Keratinocyte (primary cell): ENCODE data around the gene NCS1. TPM values are rescaled to one million over a fixed set of nuclear protein-coding genes. Genes with fewer than 3 reads are reported as not detected.

Source experiments
- DNase-seq: peaks from one replicate; pipeline ENCODE4 v3.0.0-alpha.2; 2011; ENCODE audit warnings: low read depth, missing footprints, low spot score
- FAIRE-seq: peaks from 2 replicates; lab custom pipeline; 2011; peaks lifted over from hg19 to GRCh38; lab: Jason Lieb, UNC
- H2AFZ ChIP-seq: 2 replicates; pipeline ENCODE4 v1.6.0; 2012; ENCODE audit warnings: low read length, control low read depth, inconsistent platforms; ENCODE audit not compliant: control insufficient read depth
- H3K27ac ChIP-seq: 2 replicates; pipeline ENCODE4 v1.5.1; 2011; ENCODE audit warnings: low read length; ENCODE audit not compliant: control insufficient read depth, insufficient read depth
- H3K27me3 ChIP-seq: 3 replicates; pipeline ENCODE4 v1.6.0; 2011; ENCODE audit warnings: low read length; ENCODE audit not compliant: control insufficient read depth, insufficient read depth; ENCODE audit errors: extremely low read depth
- H3K36me3 ChIP-seq, 2 experiments: 2 replicates in 1 of 2; 3 replicates in 1 of 2; pipeline ENCODE4 v1.5.1; 2011; ENCODE audit warnings: low read length in 2 of 2, mild to moderate bottlenecking in 1 of 2; ENCODE audit not compliant: control insufficient read depth in 2 of 2, insufficient read depth in 2 of 2; ENCODE audit errors: extremely low read depth in 1 of 2
- H3K4me1 ChIP-seq: 3 replicates; pipeline ENCODE4 v1.5.1; 2011; ENCODE audit warnings: low read length; ENCODE audit not compliant: control insufficient read depth, insufficient read depth; ENCODE audit errors: extremely low read depth
- H3K4me2 ChIP-seq: 3 replicates; pipeline ENCODE4 v1.6.0; 2011; ENCODE audit warnings: low read depth, low read length; ENCODE audit not compliant: control insufficient read depth, insufficient read depth; ENCODE audit errors: extremely low read depth
- H3K4me3 ChIP-seq, 3 experiments: fragments of 200-600 bp in 1 of 3; sonication (generic) in 1 of 3; 2 replicates in 2 of 3; 3 replicates in 1 of 3; pipeline ENCODE4 v1.5.1; 2011 to 2016; ENCODE audit warnings: low read length in 3 of 3, mild to moderate bottlenecking in 3 of 3, control low read depth in 2 of 3, inconsistent platforms in 1 of 3, low read depth in 1 of 3, mixed read lengths in 1 of 3, mixed run types in 1 of 3, moderate library complexity in 1 of 3; ENCODE audit not compliant: control insufficient read depth in 2 of 3, insufficient read depth in 2 of 3; ENCODE audit errors: extremely low read depth in 1 of 3
- H3K79me2 ChIP-seq: 2 replicates; pipeline ENCODE4 v1.6.0; 2012; ENCODE audit warnings: low read length; ENCODE audit not compliant: control insufficient read depth, insufficient read depth
- H3K9ac ChIP-seq: 3 replicates; pipeline ENCODE4 v1.6.0; 2011; ENCODE audit warnings: low read length; ENCODE audit not compliant: control insufficient read depth, insufficient read depth; ENCODE audit errors: extremely low read depth
- H3K9me1 ChIP-seq: 3 replicates; pipeline ENCODE4 v1.6.0; 2011; ENCODE audit warnings: low read length; ENCODE audit not compliant: control insufficient read depth, insufficient read depth; ENCODE audit errors: extremely low read depth
- H3K9me3 ChIP-seq: 2 replicates; pipeline ENCODE4 v1.5.1; 2012; ENCODE audit warnings: low read depth, low read length; ENCODE audit not compliant: control insufficient read depth
- H4K20me1 ChIP-seq: 3 replicates; pipeline ENCODE4 v1.6.0; 2011; ENCODE audit warnings: low read length; ENCODE audit not compliant: control insufficient read depth, insufficient read depth; ENCODE audit errors: extremely low read depth
- CTCF ChIP-seq, 3 experiments: IDR thresholded peaks in 1 of 3; conservative IDR thresholded peaks in 1 of 3; optimal IDR thresholded peaks in 1 of 3; 2 replicates in 2 of 3; 3 replicates in 1 of 3; pipeline versions ENCODE3 to v1.5.1; 2011; ENCODE audit warnings: low read length in 3 of 3, mild to moderate bottlenecking in 3 of 3, moderate library complexity in 2 of 3, control low read depth in 1 of 3, inconsistent platforms in 1 of 3; ENCODE audit not compliant: insufficient read depth in 2 of 3; ENCODE audit errors: extremely low read depth in 1 of 3
- EZH2 ChIP-seq: IDR thresholded peaks from one replicate; pipeline ENCODE4 v1.6.1; 2012; ENCODE audit warnings: inconsistent platforms, mild to moderate bottlenecking, low read length, moderate library complexity
- dilution Hi-C: fragments of 300-500 bp; cut with MboI; formaldehyde crosslinking; loops from one replicate; pipeline ENCODE4 v1.7.0; 2020; ENCODE audit warnings: low sequenced_read_pairs; ENCODE audit not compliant: extremely low pct_ligation_motif_present
- polyA plus RNA-seq, 5 experiments: library from polyadenylated mRNA; depleted of rRNA in 3 of 5; stranded (reverse) in 3 of 5; stranded (forward) in 1 of 5; unstranded in 1 of 5; fragments of >200 nt; gene quantifications; 1 replicate in 1 of 5; 2 replicates in 3 of 5; 3 replicates in 1 of 5; pipeline versions ENCODE4 v1.2.1 to v1.2.3, GENCODE V29; 2011 to 2012; ENCODE audit warnings: missing spikeins in 2 of 5, low read depth in 1 of 5, low replicate concordance in 1 of 5

NCS1 gene
- polyA plus RNA-seq, 1 donor (not counting 4 experiments of a cell fraction or from before 2014, with no cell fraction given): 49.1 TPM

GRCh38 chr9:130147198-130147597 is 25.0 kb upstream of the NCS1 start:
- no peak overlapping the region for H3K4me3 ChIP-seq
- no peak for DNase-seq
- no peaks in the 10 kb centered on the region for H4K20me1 ChIP-seq
- no peak overlapping the region for H3K27ac ChIP-seq
- H3K4me1 ChIP-seq: peaks cover 27% of the 10 kb centered on the region
- dilution Hi-C loops: no loop called here
- H3K27me3 ChIP-seq: no peaks in the 10 kb centered on the region
- TF ChIP-seq EZH2: no peak
- no peak for TF ChIP-seq CTCF (optimal IDR thresholded peaks at IDR 0.05 in 1 of 3, IDR thresholded peaks at IDR 0.05 in 1 of 3, conservative IDR thresholded peaks at IDR 0.05 in 1 of 3; ENCODE audit: extremely low read depth in 1 of 3, insufficient read depth in 2 of 3, low read length in 3 of 3)
- FAIRE-seq: no peak
- no peak overlapping the region for H3K9ac ChIP-seq
- H3K4me2 ChIP-seq: no peak overlapping the region
- no peaks in the 10 kb centered on the region for H3K79me2 ChIP-seq
- no peak overlapping the region for H2AFZ ChIP-seq
- H3K9me1 ChIP-seq: no peaks in the 10 kb centered on the region
- no peaks in the 10 kb centered on the region for H3K9me3 ChIP-seq
- H3K36me3 ChIP-seq: no peaks in the 10 kb centered on the region

- no peak for FAIRE-seq
- Histone ChIP-seq H3K36me3 (no peaks in the 10 kb centered on the region), H3K4me1 (peaks cover 27% of the 10 kb centered on the region), H3K9me3 (no peaks in the 10 kb centered on the region), H3K4me2 (no peak overlapping the region), H4K20me1 (no peaks in the 10 kb centered on the region), H3K27me3 (no peaks in the 10 kb centered on the region), H3K4me3 (no peak overlapping the region), H3K27ac (no peak overlapping the region), H3K79me2 (no peaks in the 10 kb centered on the region), H3K9me1 (no peaks in the 10 kb centered on the region), H3K9ac (no peak overlapping the region), H2AFZ (no peak overlapping the region)
- no peak for DNase-seq
- dilution Hi-C loops: no loop called here
- no peak for TF ChIP-seq EZH2
- TF ChIP-seq CTCF (optimal IDR thresholded peaks at IDR 0.05 in 1 of 3, IDR thresholded peaks at IDR 0.05 in 1 of 3, conservative IDR thresholded peaks at IDR 0.05 in 1 of 3; ENCODE audit: extremely low read depth in 1 of 3, insufficient read depth in 2 of 3, low read length in 3 of 3): no peak
These were observed 24.3 kb upstream of the NCS1 start for GRCh38 chr9:130147910-130148309.
